ENCODE measurements around the gene DOLPP1.

The DOLPP1 gene

GRCh38 chr9:129100383-129101169, 19.7 kb downstream of the DOLPP1 start:
- no peaks in the 10 kb centered on the region for H4K20me1 ChIP-seq (ENCODE audit: control insufficient read depth, insufficient read depth, low read depth, low read length)
- H3F3A ChIP-seq (ENCODE audit: control insufficient read depth, insufficient read depth): no peaks in the 10 kb centered on the region
- TF ChIP-seq EZH2phosphoT487 (IDR thresholded peaks at IDR 0.05; ENCODE audit: borderline replicate concordance, low read length) (no peak), CTCF (IDR thresholded peaks at IDR 0.05; ENCODE audit: low read depth, low read length, poor library complexity, severe bottlenecking) (no peak)
- H3K27ac ChIP-seq (ENCODE audit: low read depth, low read length): no peak overlapping the region
- peaks cover 13% of the 10 kb centered on the region for H3K27me3 ChIP-seq (ENCODE audit: control insufficient read depth, low read length)
- no peaks in the 10 kb centered on the region for H3K9me2 ChIP-seq (replicated peaks; ENCODE audit: control insufficient read depth, low read length)
- no peaks in the 10 kb centered on the region for H3K36me3 ChIP-seq (ENCODE audit: control insufficient read depth, low read length)
- no peak overlapping the region for H3K4me3 ChIP-seq (ENCODE audit: low read length)
- no peak overlapping the region for H3K4me2 ChIP-seq (ENCODE audit: low read length)
- H3K9me3 ChIP-seq (ENCODE audit: control insufficient read depth, insufficient read depth, low read length): no peaks in the 10 kb centered on the region
- no peaks in the 10 kb centered on the region for H3K4me1 ChIP-seq (ENCODE audit: control insufficient read depth, low read length)
- H3K79me2 ChIP-seq (ENCODE audit: control insufficient read depth, low read length): no peaks in the 10 kb centered on the region

- Histone ChIP-seq H3K4me2 (ENCODE audit: low read length) (no peak overlapping the region), H4K20me1 (ENCODE audit: control insufficient read depth, insufficient read depth, low read depth, low read length) (no peaks in the 10 kb centered on the region), H3K4me1 (ENCODE audit: control insufficient read depth, low read length) (no peaks in the 10 kb centered on the region), H3K27ac (ENCODE audit: low read depth, low read length) (no peak overlapping the region), H3K9me3 (ENCODE audit: control insufficient read depth, insufficient read depth, low read length) (no peaks in the 10 kb centered on the region), H3K4me3 (ENCODE audit: low read length) (no peak overlapping the region), H3K27me3 (ENCODE audit: control insufficient read depth, low read length) (peaks cover 13% of the 10 kb centered on the region), H3K79me2 (ENCODE audit: control insufficient read depth, low read length) (no peaks in the 10 kb centered on the region), H3K9me2 (replicated peaks; ENCODE audit: control insufficient read depth, low read length) (no peaks in the 10 kb centered on the region), H3F3A (ENCODE audit: control insufficient read depth, insufficient read depth) (no peaks in the 10 kb centered on the region), H3K36me3 (ENCODE audit: control insufficient read depth, low read length) (no peaks in the 10 kb centered on the region)
- TF ChIP-seq CTCF (IDR thresholded peaks at IDR 0.05; ENCODE audit: low read depth, low read length, poor library complexity, severe bottlenecking) (no peak), EZH2phosphoT487 (IDR thresholded peaks at IDR 0.05; ENCODE audit: borderline replicate concordance, low read length) (no peak)
Measured at GRCh38 chr9:129101279-129101678, 20.4 kb downstream of the DOLPP1 start.

GRCh38 chr9:129102095-129102525, 21.2 kb downstream of the DOLPP1 start:
- Histone ChIP-seq H3F3A (ENCODE audit: control insufficient read depth, insufficient read depth) (no peaks in the 10 kb centered on the region), H3K4me3 (ENCODE audit: low read length) (no peak overlapping the region), H3K4me1 (ENCODE audit: control insufficient read depth, low read length) (no peaks in the 10 kb centered on the region), H3K79me2 (ENCODE audit: control insufficient read depth, low read length) (no peaks in the 10 kb centered on the region), H3K9me2 (replicated peaks; ENCODE audit: control insufficient read depth, low read length) (no peaks in the 10 kb centered on the region), H4K20me1 (ENCODE audit: control insufficient read depth, insufficient read depth, low read depth, low read length) (no peaks in the 10 kb centered on the region), H3K4me2 (ENCODE audit: low read length) (no peak overlapping the region), H3K36me3 (ENCODE audit: control insufficient read depth, low read length) (no peaks in the 10 kb centered on the region), H3K9me3 (ENCODE audit: control insufficient read depth, insufficient read depth, low read length) (no peaks in the 10 kb centered on the region), H3K27me3 (ENCODE audit: control insufficient read depth, low read length) (peaks cover 13% of the 10 kb centered on the region), H3K27ac (ENCODE audit: low read depth, low read length) (no peak overlapping the region)
- TF ChIP-seq CTCF (IDR thresholded peaks at IDR 0.05; ENCODE audit: low read depth, low read length, poor library complexity, severe bottlenecking) (no peak), EZH2phosphoT487 (IDR thresholded peaks at IDR 0.05; ENCODE audit: borderline replicate concordance, low read length) (no peak)
